ENCODE data around the gene ELN.
"Not testable (repeated sequence)": the region's sequence is repeated elsewhere in the genome, so short reads cannot be mapped to it uniquely, and the experiment has no call there.

The ELN gene

GRCh38 chr7:74001150-74001494 is 26.9 kb upstream of the ELN start:
- no peak for ATAC-seq

GRCh38 chr7:74002474-74003017 is 25.4 kb upstream of the ELN start:
- ATAC-seq: peak in 1 of 2 donors; percentile 48

- no peak for ATAC-seq
Observed at GRCh38 chr7:74003621-74004020, 24.4 kb upstream of the ELN start.

- no peak for ATAC-seq
Observed at GRCh38 chr7:74006032-74006431, 21.9 kb upstream of the ELN start.

GRCh38 chr7:74006451-74007241 is 21.3 kb upstream of the ELN start:
- ATAC-seq: no peak

GRCh38 chr7:74007242-74007567 is 20.8 kb upstream of the ELN start:
- ATAC-seq: no peak

GRCh38 chr7:74008687-74009086 is 19.3 kb upstream of the ELN start:
- ATAC-seq: no peak

GRCh38 chr7:74009719-74010118 is 18.3 kb upstream of the ELN start:
- ATAC-seq: no peak

- no peak for ATAC-seq
Observed at GRCh38 chr7:74010407-74010806, 17.6 kb upstream of the ELN start.

GRCh38 chr7:74011421-74011820 is 16.6 kb upstream of the ELN start:
- not testable (repeated sequence) for ATAC-seq

GRCh38 chr7:74012842-74013249 is 15.1 kb upstream of the ELN start:
- peak in 1 of 2 donors; percentile 32 for ATAC-seq

- no peak for ATAC-seq
Observed at GRCh38 chr7:74013539-74014272, 14.3 kb upstream of the ELN start.

GRCh38 chr7:74014931-74015330 is 13.0 kb upstream of the ELN start:
- no peak for ATAC-seq

- no peak for ATAC-seq
Observed at GRCh38 chr7:74015670-74016069, 12.3 kb upstream of the ELN start.

- ATAC-seq: no peak
Observed at GRCh38 chr7:74017125-74017524, 10.8 kb upstream of the ELN start.

- no peak for ATAC-seq
Observed at GRCh38 chr7:74018246-74018895, 9.6 kb upstream of the ELN start.

GRCh38 chr7:74019149-74019548 is 8.8 kb upstream of the ELN start:
- no peak for ATAC-seq

GRCh38 chr7:74020390-74020789 is 7.6 kb upstream of the ELN start:
- ATAC-seq: no peak

GRCh38 chr7:74021546-74022320 is 6.2 kb upstream of the ELN start:
- no peak for ATAC-seq

GRCh38 chr7:74022507-74022906 is 5.5 kb upstream of the ELN start:
- no peak for ATAC-seq

- no peak for ATAC-seq
Observed at GRCh38 chr7:74023092-74023536, 4.9 kb upstream of the ELN start.

- ATAC-seq: no peak
Observed at GRCh38 chr7:74023786-74024185, 4.2 kb upstream of the ELN start.

GRCh38 chr7:74025146-74025545 is 2.8 kb upstream of the ELN start:
- no peak for ATAC-seq

Measured in activated CD4-positive, CD25-positive, alpha-beta regulatory T cell treated with anti-CD3 and anti-CD28 coated beads, Interleukin-2, amount 50 U/mL, for 24 hours (primary cell).